OCI-M2 (cell line): ENCODE data around the gene BANP.
"Not testable (repeated sequence)": the region's sequence is repeated elsewhere in the genome, so short reads cannot be mapped to it uniquely, and the experiment has no call there.

ENCODE experiments used
- DNase-seq: peaks from one replicate; lab custom pipeline; 2025; ENCODE audit not compliant: unreplicated experiment; lab: John Stamatoyannopoulos, UW

Gene BANP

GRCh38 chr16:88026964-88027938 lies 76.0 kb downstream of the BANP start:
- DNase-seq = no peak

GRCh38 chr16:88028177-88028930 lies 77.1 kb downstream of the BANP start:
- not testable (repeated sequence) for DNase-seq

GRCh38 chr16:88030498-88030897 lies 79.3 kb downstream of the BANP start:
- no peak for DNase-seq

- not testable (repeated sequence) for DNase-seq
These were observed 79.7 kb downstream of the BANP start for GRCh38 chr16:88030961-88031360.

- DNase-seq = not testable (repeated sequence)
These were observed 81.9 kb downstream of the BANP start for GRCh38 chr16:88033003-88033740.

GRCh38 chr16:88034770-88035169 lies 83.5 kb downstream of the BANP start:
- DNase-seq = no peak

GRCh38 chr16:88035292-88035691 lies 84.1 kb downstream of the BANP start:
- DNase-seq = no peak

GRCh38 chr16:88035884-88036639 lies 84.8 kb downstream of the BANP start:
- DNase-seq = not testable (repeated sequence)

- DNase-seq = not testable (repeated sequence)
These were observed 85.4 kb downstream of the BANP start for GRCh38 chr16:88036640-88036996.

- DNase-seq = not testable (repeated sequence)
These were observed 86.1 kb downstream of the BANP start for GRCh38 chr16:88037359-88037758.

GRCh38 chr16:88037876-88038525 lies 86.8 kb downstream of the BANP start:
- DNase-seq = not testable (repeated sequence)

GRCh38 chr16:88038526-88038908 lies 87.3 kb downstream of the BANP start:
- DNase-seq = not testable (repeated sequence)

- DNase-seq = no peak
These were observed 88.4 kb downstream of the BANP start for GRCh38 chr16:88039591-88039990.

- DNase-seq = not testable (repeated sequence)
These were observed 89.1 kb downstream of the BANP start for GRCh38 chr16:88040196-88040876.

GRCh38 chr16:88040877-88041244 lies 89.6 kb downstream of the BANP start:
- not testable (repeated sequence) for DNase-seq

- not testable (repeated sequence) for DNase-seq
These were observed 90.3 kb downstream of the BANP start for GRCh38 chr16:88041506-88041905.

- DNase-seq = not testable (repeated sequence)
These were observed 90.8 kb downstream of the BANP start for GRCh38 chr16:88041986-88042562.

GRCh38 chr16:88043208-88043910 lies 92.1 kb downstream of the BANP start:
- DNase-seq = not testable (repeated sequence)
